SK-N-SH treated with all-trans-retinoic acid at 6 μM for 48 hours (cell line): ENCODE results near the gene CYP26A1.

Experiments
- ATAC-seq: fragments of 200-7000 bp; cut with Tn5 transposase; 3 replicates; pipeline ENCODE4 v1.9.1; 2020; ENCODE audit warnings: mild to moderate bottlenecking, moderate library complexity
- ARNTL ChIP-seq: fragments of 450-650 bp; formaldehyde crosslinking; IDR thresholded peaks from 2 replicates; pipeline ENCODE4 v1.5.0; 2020; ENCODE audit warnings: low read depth, mild to moderate bottlenecking, moderate library complexity, borderline replicate concordance
- ESRRG ChIP-seq: fragments of 250-450 bp; sonication (Bioruptor Pico); IDR thresholded peaks from 2 replicates; pipeline ENCODE4 v1.6.1; 2021; ENCODE audit warnings: mild to moderate bottlenecking
- GLIS3 ChIP-seq: fragments of 250-450 bp; sonication (Bioruptor Pico); IDR thresholded peaks from 2 replicates; pipeline ENCODE4 v1.5.0; 2020; ENCODE audit warnings: mild to moderate bottlenecking, moderate library complexity
- OSR1 ChIP-seq: fragments of 250-450 bp; sonication (Bioruptor Pico); IDR thresholded peaks from 2 replicates; pipeline ENCODE4 v1.8.0; 2022; ENCODE audit warnings: moderate library complexity, mild to moderate bottlenecking, inconsistent platforms
- PPARA ChIP-seq: fragments of 250-450 bp; sonication (Bioruptor Pico); IDR thresholded peaks from 2 replicates; pipeline ENCODE4 v1.5.0; 2020; ENCODE audit warnings: mild to moderate bottlenecking, borderline replicate concordance
- TCF4 ChIP-seq: fragments of 250-450 bp; sonication (Bioruptor Pico); IDR thresholded peaks from 2 replicates; pipeline ENCODE4 v1.8.0; 2021; ENCODE audit warnings: mild to moderate bottlenecking, moderate library complexity, borderline replicate concordance
- TOX ChIP-seq: fragments of 250-450 bp; sonication (Bioruptor Pico); IDR thresholded peaks from 2 replicates; pipeline ENCODE4 v1.8.0; 2021; ENCODE audit warnings: mild to moderate bottlenecking, moderate library complexity, borderline replicate concordance
- TSHZ2 ChIP-seq: fragments of 250-450 bp; sonication (Bioruptor Pico); IDR thresholded peaks from 2 replicates; pipeline ENCODE4 v1.5.0; 2020; ENCODE audit warnings: mild to moderate bottlenecking, moderate library complexity
- ZC3H10 ChIP-seq: fragments of 250-450 bp; sonication (Bioruptor Pico); IDR thresholded peaks from 2 replicates; pipeline ENCODE4 v1.5.1; 2021; ENCODE audit warnings: mild to moderate bottlenecking, moderate library complexity
- ZFP3 ChIP-seq: fragments of 250-450 bp; sonication (Bioruptor Pico); IDR thresholded peaks from 2 replicates; pipeline ENCODE4 v1.5.0; 2020; ENCODE audit warnings: mild to moderate bottlenecking, moderate library complexity
- ZFP30 ChIP-seq: fragments of 450-650 bp; formaldehyde crosslinking; IDR thresholded peaks from 2 replicates; pipeline ENCODE4 v1.5.0; 2022; ENCODE audit warnings: mild to moderate bottlenecking, moderate library complexity
- ZNF565 ChIP-seq: fragments of 450-650 bp; formaldehyde crosslinking; conservative IDR thresholded peaks from 2 replicates; pipeline ENCODE4 v1.5.0; 2020; ENCODE audit warnings: low read depth, mild to moderate bottlenecking, moderate library complexity
- ZNF70 ChIP-seq: fragments of 450-650 bp; formaldehyde crosslinking; IDR thresholded peaks from 2 replicates; pipeline ENCODE4 v1.5.0; 2020; ENCODE audit warnings: mild to moderate bottlenecking, moderate library complexity
- ZNF8 ChIP-seq: fragments of 450-650 bp; formaldehyde crosslinking; IDR thresholded peaks from 2 replicates; pipeline ENCODE4 v1.5.0; 2020; ENCODE audit warnings: mild to moderate bottlenecking, moderate library complexity
- TF ChIP-seq, protein P1 (sequence below): fragments of 250-450 bp; sonication (Bioruptor Pico); IDR thresholded peaks from 2 replicates; pipeline ENCODE4 v1.8.0; 2020; ENCODE audit warnings: mild to moderate bottlenecking, moderate library complexity, borderline replicate concordance
- TF ChIP-seq, protein P2 (sequence below): fragments of 250-450 bp; sonication (Bioruptor Pico); IDR thresholded peaks from 2 replicates; pipeline ENCODE4 v1.8.0; 2021; ENCODE audit warnings: low read depth, mild to moderate bottlenecking, moderate library complexity, borderline replicate concordance
- TF ChIP-seq, protein P3 (sequence below): fragments of 250-450 bp; sonication (Bioruptor Pico); IDR thresholded peaks from 2 replicates; pipeline ENCODE4 v1.5.1; 2021; ENCODE audit warnings: mild to moderate bottlenecking, moderate library complexity

The CYP26A1 gene

GRCh38 chr10:93074147-93074596 is 479 bp downstream of the CYP26A1 start:
- TF ChIP-seq TSHZ2 (CRISPR knock-in tag) (no peak), TOX (no peak), PPARA (CRISPR knock-in tag) (no peak), GLIS3 (no peak), ARNTL (CRISPR knock-in tag) (no peak), ESRRG (CRISPR knock-in tag) (no peak), ZC3H10 (no peak), OSR1 (CRISPR knock-in tag) (no peak), ZNF70 (CRISPR knock-in tag) (no peak), TCF4 (no peak), ZNF8 (CRISPR knock-in tag) (no peak)
- TF ChIP-seq, protein P1, sequence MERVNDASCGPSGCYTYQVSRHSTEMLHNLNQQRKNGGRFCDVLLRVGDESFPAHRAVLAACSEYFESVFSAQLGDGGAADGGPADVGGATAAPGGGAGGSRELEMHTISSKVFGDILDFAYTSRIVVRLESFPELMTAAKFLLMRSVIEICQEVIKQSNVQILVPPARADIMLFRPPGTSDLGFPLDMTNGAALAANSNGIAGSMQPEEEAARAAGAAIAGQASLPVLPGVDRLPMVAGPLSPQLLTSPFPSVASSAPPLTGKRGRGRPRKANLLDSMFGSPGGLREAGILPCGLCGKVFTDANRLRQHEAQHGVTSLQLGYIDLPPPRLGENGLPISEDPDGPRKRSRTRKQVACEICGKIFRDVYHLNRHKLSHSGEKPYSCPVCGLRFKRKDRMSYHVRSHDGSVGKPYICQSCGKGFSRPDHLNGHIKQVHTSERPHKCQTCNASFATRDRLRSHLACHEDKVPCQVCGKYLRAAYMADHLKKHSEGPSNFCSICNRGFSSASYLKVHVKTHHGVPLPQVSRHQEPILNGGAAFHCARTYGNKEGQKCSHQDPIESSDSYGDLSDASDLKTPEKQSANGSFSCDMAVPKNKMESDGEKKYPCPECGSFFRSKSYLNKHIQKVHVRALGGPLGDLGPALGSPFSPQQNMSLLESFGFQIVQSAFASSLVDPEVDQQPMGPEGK (CRISPR knock-in tag), result no peak
- TF ChIP-seq, protein P2, sequence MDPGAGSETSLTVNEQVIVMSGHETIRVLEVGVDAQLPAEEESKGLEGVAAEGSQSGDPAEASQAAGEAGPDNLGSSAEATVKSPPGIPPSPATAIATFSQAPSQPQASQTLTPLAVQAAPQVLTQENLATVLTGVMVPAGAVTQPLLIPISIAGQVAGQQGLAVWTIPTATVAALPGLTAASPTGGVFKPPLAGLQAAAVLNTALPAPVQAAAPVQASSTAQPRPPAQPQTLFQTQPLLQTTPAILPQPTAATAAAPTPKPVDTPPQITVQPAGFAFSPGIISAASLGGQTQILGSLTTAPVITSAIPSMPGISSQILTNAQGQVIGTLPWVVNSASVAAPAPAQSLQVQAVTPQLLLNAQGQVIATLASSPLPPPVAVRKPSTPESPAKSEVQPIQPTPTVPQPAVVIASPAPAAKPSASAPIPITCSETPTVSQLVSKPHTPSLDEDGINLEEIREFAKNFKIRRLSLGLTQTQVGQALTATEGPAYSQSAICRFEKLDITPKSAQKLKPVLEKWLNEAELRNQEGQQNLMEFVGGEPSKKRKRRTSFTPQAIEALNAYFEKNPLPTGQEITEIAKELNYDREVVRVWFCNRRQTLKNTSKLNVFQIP (CRISPR knock-in tag), result no peak
- TF ChIP-seq, protein P3, sequence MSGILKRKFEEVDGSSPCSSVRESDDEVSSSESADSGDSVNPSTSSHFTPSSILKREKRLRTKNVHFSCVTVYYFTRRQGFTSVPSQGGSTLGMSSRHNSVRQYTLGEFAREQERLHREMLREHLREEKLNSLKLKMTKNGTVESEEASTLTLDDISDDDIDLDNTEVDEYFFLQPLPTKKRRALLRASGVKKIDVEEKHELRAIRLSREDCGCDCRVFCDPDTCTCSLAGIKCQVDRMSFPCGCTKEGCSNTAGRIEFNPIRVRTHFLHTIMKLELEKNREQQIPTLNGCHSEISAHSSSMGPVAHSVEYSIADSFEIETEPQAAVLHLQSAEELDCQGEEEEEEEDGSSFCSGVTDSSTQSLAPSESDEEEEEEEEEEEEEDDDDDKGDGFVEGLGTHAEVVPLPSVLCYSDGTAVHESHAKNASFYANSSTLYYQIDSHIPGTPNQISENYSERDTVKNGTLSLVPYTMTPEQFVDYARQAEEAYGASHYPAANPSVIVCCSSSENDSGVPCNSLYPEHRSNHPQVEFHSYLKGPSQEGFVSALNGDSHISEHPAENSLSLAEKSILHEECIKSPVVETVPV (CRISPR knock-in tag), result no peak
- peak; percentile 33 for ATAC-seq

DNA sequence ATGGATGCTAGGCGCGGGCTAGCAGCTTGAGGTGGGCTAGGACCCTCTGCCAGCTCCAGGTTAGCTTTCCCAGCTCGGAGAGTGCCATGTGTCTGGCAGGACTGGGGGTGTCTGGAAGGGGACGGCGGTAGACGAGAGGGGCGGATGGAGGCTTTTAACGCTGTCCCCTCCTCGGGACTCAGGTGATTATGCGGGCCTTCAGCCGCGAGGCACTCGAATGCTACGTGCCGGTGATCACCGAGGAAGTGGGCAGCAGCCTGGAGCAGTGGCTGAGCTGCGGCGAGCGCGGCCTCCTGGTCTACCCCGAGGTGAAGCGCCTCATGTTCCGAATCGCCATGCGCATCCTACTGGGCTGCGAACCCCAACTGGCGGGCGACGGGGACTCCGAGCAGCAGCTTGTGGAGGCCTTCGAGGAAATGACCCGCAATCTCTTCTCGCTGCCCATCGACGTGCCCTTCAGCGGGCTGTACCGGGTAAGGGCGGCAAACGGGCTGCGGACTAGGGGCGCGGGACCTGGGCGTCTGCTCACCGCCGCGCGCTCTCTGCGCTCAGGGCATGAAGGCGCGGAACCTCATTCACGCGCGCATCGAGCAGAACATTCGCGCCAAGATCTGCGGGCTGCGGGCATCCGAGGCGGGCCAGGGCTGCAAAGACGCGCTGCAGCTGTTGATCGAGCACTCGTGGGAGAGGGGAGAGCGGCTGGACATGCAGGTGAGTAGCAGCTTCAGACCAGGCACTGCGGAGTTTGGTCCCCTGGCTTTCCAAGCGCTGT is 1.1 kb downstream of the CYP26A1 start:
- TF ChIP-seq GLIS3 (no peak), ARNTL (CRISPR knock-in tag) (no peak), ESRRG (CRISPR knock-in tag) (no peak), ZC3H10 (no peak)
- TF ChIP-seq, protein P2 (CRISPR knock-in tag), result no peak
- TF ChIP-seq, all 23 proteins: peak for 0
- ATAC-seq, result no peak

DNA sequence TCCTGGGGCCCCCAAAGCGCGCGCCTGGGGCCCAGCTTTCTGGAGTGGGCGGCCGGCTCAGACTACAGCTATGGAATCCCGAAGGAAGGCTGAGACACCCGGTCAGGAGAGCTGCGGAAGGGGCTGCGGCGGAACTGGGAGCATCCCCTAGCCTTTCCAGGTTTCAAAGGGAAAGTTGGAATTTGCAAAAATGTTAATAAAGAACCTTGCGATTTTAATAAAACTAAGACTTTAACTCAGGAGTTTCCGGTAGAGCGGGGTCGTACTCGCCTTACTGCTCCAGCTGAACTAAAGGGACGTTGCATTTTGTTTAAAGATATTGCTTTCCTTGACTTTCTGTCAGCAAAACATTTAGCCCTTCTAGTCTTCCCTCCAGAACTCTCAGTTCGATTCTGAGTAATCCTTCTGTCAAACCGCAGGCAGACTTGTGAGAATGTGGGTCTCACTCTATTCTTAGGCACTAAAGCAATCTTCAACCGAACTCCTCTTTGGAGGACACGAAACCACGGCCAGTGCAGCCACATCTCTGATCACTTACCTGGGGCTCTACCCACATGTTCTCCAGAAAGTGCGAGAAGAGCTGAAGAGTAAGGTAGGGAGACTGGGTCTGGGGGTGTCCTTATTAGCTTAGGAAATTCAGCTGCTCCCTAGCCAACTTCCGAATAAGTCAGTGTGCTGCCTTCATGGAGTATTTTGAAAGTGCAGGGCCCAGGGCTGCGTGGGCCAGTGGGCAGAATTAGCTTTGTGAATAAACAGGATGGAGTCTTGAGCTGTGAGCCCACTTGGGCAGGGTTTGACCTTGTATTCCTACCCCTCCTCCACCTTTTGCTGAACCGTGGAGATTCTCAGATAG is 1.9 kb downstream of the CYP26A1 start:
- TF ChIP-seq ESRRG (CRISPR knock-in tag) (no peak), ZC3H10 (no peak), ZNF565 (CRISPR knock-in tag) (no peak), ZNF8 (CRISPR knock-in tag) (no peak), ZFP3 (CRISPR knock-in tag) (no peak), ZFP30 (CRISPR knock-in tag) (no peak)
- ATAC-seq, result no peak
